Choroid plexus epithelial cell (primary cell): Measurements from ENCODE around the gene MGMT.

Experiments
- DNase-seq: peaks from one replicate; pipeline ENCODE4 v3.0.0-alpha.2; 2010; ENCODE audit warnings: low read depth
- H3K4me3 ChIP-seq: 2 replicates; pipeline ENCODE4 v1.5.1; 2011; ENCODE audit warnings: low read depth, mild to moderate bottlenecking, control low read depth, low read length, moderate library complexity
- TF ChIP-seq, protein P1 (sequence below): conservative IDR thresholded peaks from 2 replicates; pipeline ENCODE4 v1.5.1; 2011; ENCODE audit warnings: low read depth, mild to moderate bottlenecking, control low read depth, inconsistent platforms, low read length, moderate library complexity

Gene MGMT

DNA sequence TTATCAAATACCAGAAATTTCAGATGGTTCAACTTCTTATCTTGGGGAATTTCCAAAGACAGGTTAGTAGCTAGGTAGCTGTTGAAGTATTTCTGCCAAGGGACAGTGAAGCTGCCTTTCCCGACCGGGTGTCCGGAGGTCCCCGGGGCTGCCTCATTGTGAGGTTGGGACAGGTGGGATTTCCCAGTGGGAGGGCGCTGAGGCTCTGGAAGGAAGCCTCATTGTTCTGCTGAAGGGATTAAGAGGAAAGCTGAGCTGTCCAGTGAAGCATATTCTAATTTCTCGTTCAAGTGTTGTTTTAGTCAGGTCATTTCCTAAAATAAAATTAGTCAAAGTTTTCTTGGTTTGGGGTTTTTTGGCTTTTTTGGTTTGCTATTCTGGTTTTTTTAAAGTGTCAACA, 244.2 kb downstream of the MGMT start:
- DNase-seq = no peak
- TF ChIP-seq, protein P1, sequence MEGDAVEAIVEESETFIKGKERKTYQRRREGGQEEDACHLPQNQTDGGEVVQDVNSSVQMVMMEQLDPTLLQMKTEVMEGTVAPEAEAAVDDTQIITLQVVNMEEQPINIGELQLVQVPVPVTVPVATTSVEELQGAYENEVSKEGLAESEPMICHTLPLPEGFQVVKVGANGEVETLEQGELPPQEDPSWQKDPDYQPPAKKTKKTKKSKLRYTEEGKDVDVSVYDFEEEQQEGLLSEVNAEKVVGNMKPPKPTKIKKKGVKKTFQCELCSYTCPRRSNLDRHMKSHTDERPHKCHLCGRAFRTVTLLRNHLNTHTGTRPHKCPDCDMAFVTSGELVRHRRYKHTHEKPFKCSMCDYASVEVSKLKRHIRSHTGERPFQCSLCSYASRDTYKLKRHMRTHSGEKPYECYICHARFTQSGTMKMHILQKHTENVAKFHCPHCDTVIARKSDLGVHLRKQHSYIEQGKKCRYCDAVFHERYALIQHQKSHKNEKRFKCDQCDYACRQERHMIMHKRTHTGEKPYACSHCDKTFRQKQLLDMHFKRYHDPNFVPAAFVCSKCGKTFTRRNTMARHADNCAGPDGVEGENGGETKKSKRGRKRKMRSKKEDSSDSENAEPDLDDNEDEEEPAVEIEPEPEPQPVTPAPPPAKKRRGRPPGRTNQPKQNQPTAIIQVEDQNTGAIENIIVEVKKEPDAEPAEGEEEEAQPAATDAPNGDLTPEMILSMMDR = no peak
- H3K4me3 ChIP-seq = no peak overlapping the region

DNA sequence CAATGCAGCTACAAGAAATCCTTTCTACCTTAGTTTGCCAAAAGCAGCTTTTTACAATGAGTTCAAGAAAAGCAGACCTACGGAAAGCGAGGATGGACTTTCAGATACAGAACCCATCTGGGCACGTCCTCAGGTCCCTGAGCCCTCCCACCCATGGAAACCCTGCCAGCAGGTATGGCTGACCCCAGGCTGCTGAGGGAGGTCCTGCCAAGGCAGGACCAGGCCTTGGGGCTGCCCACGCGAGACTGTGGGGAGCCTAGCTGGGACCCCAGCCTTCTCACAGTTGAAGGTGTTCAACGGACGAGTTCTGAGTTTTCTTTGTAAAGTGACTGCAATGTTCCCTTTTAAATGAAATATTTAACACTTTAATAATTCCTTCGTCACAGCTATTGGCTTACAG, 245.0 kb downstream of the MGMT start:
- H3K4me3 ChIP-seq = no peak overlapping the region
- no peak for DNase-seq

DNA sequence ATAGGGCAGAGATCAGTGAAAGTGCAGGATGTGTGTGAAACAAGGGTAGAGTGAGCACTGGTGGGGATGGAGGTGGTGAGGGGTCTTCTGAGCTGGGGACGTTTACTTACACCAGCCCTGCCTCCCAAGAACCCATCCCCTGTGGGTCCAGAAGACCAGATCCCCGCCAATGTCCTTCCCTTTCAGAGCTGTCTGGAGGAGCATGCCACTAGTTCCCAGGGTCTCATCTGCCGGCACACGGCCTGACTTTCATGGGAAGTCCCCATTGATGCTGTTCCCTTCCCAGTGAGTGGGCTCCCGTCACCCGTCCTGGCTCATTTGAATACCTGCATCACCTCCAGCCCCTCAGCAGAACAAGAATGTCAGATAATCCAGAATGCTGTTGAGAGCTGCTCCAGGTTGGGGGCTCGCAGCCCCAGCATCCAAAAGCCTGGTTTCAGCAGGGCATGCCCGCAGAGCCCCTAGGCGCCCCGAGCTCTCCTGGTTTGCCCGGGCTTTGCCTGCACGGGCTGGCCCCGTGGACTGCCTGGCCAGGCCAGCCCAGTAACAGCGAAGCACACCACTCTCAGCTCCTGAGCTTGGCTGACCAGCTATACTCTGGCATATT, 246.7 kb downstream of the MGMT start:
- TF ChIP-seq, protein P1 = no peak

More for the DNA sequence above, 245.0 kb downstream of the MGMT start:
- TF ChIP-seq, protein P1 = no peak

DNA sequence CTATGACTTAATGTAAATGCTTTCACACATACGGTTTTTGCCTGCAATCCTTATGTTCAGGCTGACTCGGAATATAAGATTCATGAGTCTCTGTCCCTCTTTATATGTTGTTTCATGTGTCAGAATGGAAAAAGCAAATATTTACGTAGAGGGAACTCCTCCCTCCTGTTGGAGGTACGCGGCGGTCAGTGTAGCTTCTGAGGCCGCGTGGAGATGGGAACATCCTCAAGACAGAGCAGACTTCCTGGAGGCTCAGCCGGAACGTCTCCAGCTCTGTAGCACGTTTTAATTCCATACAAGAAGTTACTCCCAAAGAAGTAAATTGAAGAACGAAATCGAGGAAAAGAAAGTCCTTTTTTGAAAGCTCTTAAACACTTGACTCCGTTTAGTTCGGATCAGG, 248.8 kb downstream of the MGMT start:
- H3K4me3 ChIP-seq = no peak overlapping the region
- DNase-seq = no peak
- TF ChIP-seq, protein P1 = no peak

More for the DNA sequence above, 246.7 kb downstream of the MGMT start:
- no peak for DNase-seq
- H3K4me3 ChIP-seq = no peak overlapping the region

DNA sequence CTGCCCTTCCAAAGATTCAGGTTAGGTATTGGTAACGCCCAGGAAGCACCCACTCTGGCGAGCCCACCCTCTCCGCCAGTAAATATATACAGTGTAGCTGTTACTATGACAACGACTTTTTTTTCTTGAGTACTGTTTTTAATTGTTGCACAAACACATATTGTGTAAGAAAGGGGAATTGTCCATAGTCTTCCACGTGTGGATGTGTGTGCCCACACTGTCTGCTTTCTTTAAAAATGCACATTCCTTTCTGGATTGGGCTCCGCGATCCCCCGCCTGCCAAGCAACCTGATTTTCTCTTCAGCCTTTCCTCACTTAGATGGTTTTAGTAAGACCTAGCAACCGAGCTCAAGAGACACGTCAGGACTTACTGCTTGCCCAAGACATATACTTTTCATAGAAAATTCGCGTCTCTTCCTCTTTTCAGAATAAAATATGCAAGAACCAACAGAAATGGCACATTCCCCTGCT, 249.2 kb downstream of the MGMT start:
- TF ChIP-seq, protein P1 = no peak
- no peak for DNase-seq
- H3K4me3 ChIP-seq = no peak overlapping the region

DNA sequence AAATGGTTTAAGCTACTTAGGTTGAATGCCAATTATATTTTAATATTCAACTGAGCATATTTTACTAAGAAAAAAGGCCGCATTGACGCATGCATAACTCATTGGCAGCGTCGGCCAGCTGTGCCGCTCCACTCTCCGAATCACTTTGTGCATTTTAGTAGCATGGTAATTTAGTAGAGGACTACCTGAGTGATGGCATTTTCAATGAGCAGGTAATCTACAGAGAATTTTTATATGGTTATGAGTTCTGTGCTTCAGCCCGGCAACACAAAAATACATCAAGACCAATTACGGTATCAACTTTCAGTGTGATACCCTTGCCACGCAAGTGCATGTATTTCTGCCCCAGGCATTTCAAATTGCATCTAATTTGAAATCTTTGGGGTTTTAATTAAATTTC, 249.8 kb downstream of the MGMT start:
- H3K4me3 ChIP-seq = no peak overlapping the region
- TF ChIP-seq, protein P1 = no peak
- DNase-seq = no peak
